ENCODE measurements around the gene METRNL. TPM values are rescaled to one million over a fixed set of nuclear protein-coding genes. Genes with fewer than 3 reads are reported as not detected.
"Not testable (repeated sequence)": the region's sequence is repeated elsewhere in the genome, so short reads cannot be mapped to it uniquely, and the experiment has no call there.

The METRNL gene
- total RNA-seq, 1 experiment from 2014 or later, result 32.4 TPM

- in situ Hi-C loops (cut with HindIII; ENCODE audit: low pct_unique_long_range_greater_than_20kb, low sequenced_read_pairs), result no loop called here
- no peak for DNase-seq (ENCODE audit: low read depth)
These were observed 15.2 kb upstream of the METRNL start for GRCh38 chr17:83064021-83064731.

- DNase-seq (ENCODE audit: low read depth), result no peak
- in situ Hi-C loops (cut with HindIII; ENCODE audit: low pct_unique_long_range_greater_than_20kb, low sequenced_read_pairs), result no loop called here
These were observed 14.4 kb upstream of the METRNL start for GRCh38 chr17:83064732-83065659.

GRCh38 chr17:83065660-83066542 lies 13.5 kb upstream of the METRNL start:
- in situ Hi-C loops (cut with HindIII; ENCODE audit: low pct_unique_long_range_greater_than_20kb, low sequenced_read_pairs), result no loop called here
- no peak for DNase-seq (ENCODE audit: low read depth)

GRCh38 chr17:83066543-83066890 lies 12.9 kb upstream of the METRNL start:
- DNase-seq (ENCODE audit: low read depth); in situ Hi-C loops (cut with HindIII; ENCODE audit: low pct_unique_long_range_greater_than_20kb, low sequenced_read_pairs): not testable (repeated sequence)

- DNase-seq (ENCODE audit: low read depth), result no peak
- in situ Hi-C loops (cut with HindIII; ENCODE audit: low pct_unique_long_range_greater_than_20kb, low sequenced_read_pairs), result no loop called here
These were observed 12.2 kb upstream of the METRNL start for GRCh38 chr17:83067071-83067717.

- DNase-seq (ENCODE audit: low read depth), result no peak
- in situ Hi-C loops (cut with HindIII; ENCODE audit: low pct_unique_long_range_greater_than_20kb, low sequenced_read_pairs), result no loop called here
These were observed 11.6 kb upstream of the METRNL start for GRCh38 chr17:83067718-83068261.

GRCh38 chr17:83068641-83069570 lies 10.5 kb upstream of the METRNL start:
- in situ Hi-C loops (cut with HindIII; ENCODE audit: low pct_unique_long_range_greater_than_20kb, low sequenced_read_pairs), result no loop called here
- no peak for DNase-seq (ENCODE audit: low read depth)

- in situ Hi-C loops (cut with HindIII; ENCODE audit: low pct_unique_long_range_greater_than_20kb, low sequenced_read_pairs), result no loop called here
- no peak for DNase-seq (ENCODE audit: low read depth)
These were observed 9.9 kb upstream of the METRNL start for GRCh38 chr17:83069571-83069906.

GRCh38 chr17:83069931-83070742 lies 9.3 kb upstream of the METRNL start:
- DNase-seq (ENCODE audit: low read depth), result no peak
- in situ Hi-C loops (cut with HindIII; ENCODE audit: low pct_unique_long_range_greater_than_20kb, low sequenced_read_pairs), result no loop called here

- in situ Hi-C loops (cut with HindIII; ENCODE audit: low pct_unique_long_range_greater_than_20kb, low sequenced_read_pairs), result no loop called here
- no peak for DNase-seq (ENCODE audit: low read depth)
These were observed 8.5 kb upstream of the METRNL start for GRCh38 chr17:83070800-83071341.

- in situ Hi-C loops (cut with HindIII; ENCODE audit: low pct_unique_long_range_greater_than_20kb, low sequenced_read_pairs), result no loop called here
- no peak for DNase-seq (ENCODE audit: low read depth)
These were observed 8.0 kb upstream of the METRNL start for GRCh38 chr17:83071365-83071764.

GRCh38 chr17:83071966-83072562 lies 7.3 kb upstream of the METRNL start:
- in situ Hi-C loops (cut with HindIII; ENCODE audit: low pct_unique_long_range_greater_than_20kb, low sequenced_read_pairs), result no loop called here
- no peak for DNase-seq (ENCODE audit: low read depth)

- DNase-seq (ENCODE audit: low read depth), result no peak
- in situ Hi-C loops (cut with HindIII; ENCODE audit: low pct_unique_long_range_greater_than_20kb, low sequenced_read_pairs), result no loop called here
These were observed 6.6 kb upstream of the METRNL start for GRCh38 chr17:83072600-83073358.

- peak; percentile 55 for DNase-seq (ENCODE audit: low read depth)
- in situ Hi-C loops (cut with HindIII; ENCODE audit: low pct_unique_long_range_greater_than_20kb, low sequenced_read_pairs), result no loop called here
These were observed 5.9 kb upstream of the METRNL start for GRCh38 chr17:83073389-83074063.
